Stimulated activated naive CD8-positive, alpha-beta T cell treated with anti-CD3 and anti-CD28 coated beads, Interleukin-15, amount 100 ng/mL, for 72 hours (primary cell): ENCODE measurements around the gene ATXN10.
"Not testable (repeated sequence)": the region's sequence is repeated elsewhere in the genome, so short reads cannot be mapped to it uniquely, and the experiment has no call there.

Experiments
- ATAC-seq: fragments of 150-1000 bp; cut with Tn5 transposase; 2 replicates; pipeline ENCODE4 v1.10.0; 2021; ENCODE audit warnings: mild to moderate bottlenecking, moderate library complexity
- DNase-seq, 2 donors: peaks; one replicate each; pipeline ENCODE4 v3.0.0; 2021 to 2022
- H3K27ac Mint-ChIP-seq, 2 donors: one replicate each; pipeline ENCODE4 v1.8.0; 2022; ENCODE audit warnings: mild to moderate bottlenecking in 2 of 2, mixed read lengths in 2 of 2, moderate library complexity in 2 of 2
- H3K27me3 Mint-ChIP-seq: one replicate; pipeline ENCODE4 v1.8.0; 2022; ENCODE audit warnings: mixed read lengths
- H3K4me1 Mint-ChIP-seq: one replicate; pipeline ENCODE4 v1.8.0; 2022; ENCODE audit warnings: mild to moderate bottlenecking, mixed read lengths
- H3K4me3 Mint-ChIP-seq, 2 donors: one replicate each; pipeline ENCODE4 v1.8.0; 2022; ENCODE audit warnings: mild to moderate bottlenecking in 2 of 2, mixed read lengths in 2 of 2, moderate library complexity in 1 of 2
- H3K9me3 Mint-ChIP-seq, 2 donors: one replicate each; pipeline ENCODE4 v1.8.0; 2022; ENCODE audit warnings: mixed read lengths in 2 of 2

Gene ATXN10

GRCh38 chr22:45657701-45658100, 13.9 kb upstream of the ATXN10 start:
- Mint-ChIP-seq H3K4me1 (no peaks in the 10 kb centered on the region), H3K4me3 (no peak overlapping the region), H3K27me3 (peaks cover 24% of the 10 kb centered on the region)

GRCh38 chr22:45664136-45664646, 7.4 kb upstream of the ATXN10 start:
- no peaks in the 10 kb centered on the region for H3K9me3 Mint-ChIP-seq
- DNase-seq: no peak
- peaks cover 7% of the 10 kb centered on the region for H3K27me3 Mint-ChIP-seq
- H3K4me1 Mint-ChIP-seq: no peaks in the 10 kb centered on the region
- H3K4me3 Mint-ChIP-seq: no peak overlapping the region
- no peak overlapping the region for H3K27ac Mint-ChIP-seq
- no peak for ATAC-seq

More at GRCh38 chr22:45657701-45658100, 13.9 kb upstream of the ATXN10 start:
- ATAC-seq (no peak), DNase-seq (no peak)
- Mint-ChIP-seq H3K9me3 (no peaks in the 10 kb centered on the region), H3K27ac (no peak overlapping the region)

GRCh38 chr22:45667486-45667885, 4.1 kb upstream of the ATXN10 start:
- Mint-ChIP-seq H3K27me3 (peaks cover 7% of the 10 kb centered on the region), H3K27ac (no peak overlapping the region), H3K4me3 (no peak overlapping the region), H3K9me3 (no peaks in the 10 kb centered on the region), H3K4me1 (peaks cover 7% of the 10 kb centered on the region)
- no peak for ATAC-seq
- DNase-seq: no peak

- not testable (repeated sequence) for H3K4me3 Mint-ChIP-seq, H3K9me3 Mint-ChIP-seq, DNase-seq, H3K27ac Mint-ChIP-seq, ATAC-seq, H3K27me3 Mint-ChIP-seq
- H3K4me1 Mint-ChIP-seq: peaks cover 36% of the 10 kb centered on the region
Observed at GRCh38 chr22:45670363-45670762, 1.3 kb upstream of the ATXN10 start.

GRCh38 chr22:45670981-45671782, 452 bp upstream of the ATXN10 start:
- H3K4me1 Mint-ChIP-seq: peaks cover 44% of the 10 kb centered on the region
- H3K4me3 Mint-ChIP-seq: peak overlapping the region; percentile 97
- DNase-seq: peak in 1 of 2 donors; percentile 12
- peak overlapping the region; percentile 95 to 99 for H3K27ac Mint-ChIP-seq
- ATAC-seq: no peak
- no peaks in the 10 kb centered on the region for H3K27me3 Mint-ChIP-seq
- H3K9me3 Mint-ChIP-seq: no peaks in the 10 kb centered on the region

- peaks cover 47% of the 10 kb centered on the region for H3K4me1 Mint-ChIP-seq
- no peaks in the 10 kb centered on the region for H3K9me3 Mint-ChIP-seq
- peak overlapping the region; percentile 96 for H3K27ac Mint-ChIP-seq
- DNase-seq: no peak
- H3K27me3 Mint-ChIP-seq: no peaks in the 10 kb centered on the region
- ATAC-seq: peak; percentile 27
- H3K4me3 Mint-ChIP-seq: peak overlapping the region; percentile 88 to 90
Observed at GRCh38 chr22:45672564-45673481, 1.2 kb downstream of the ATXN10 start.

- peak overlapping the region in 1 of 2 donors; percentile 0 for H3K27ac Mint-ChIP-seq
- H3K9me3 Mint-ChIP-seq: no peaks in the 10 kb centered on the region
- H3K4me3 Mint-ChIP-seq: peak overlapping the region; percentile 88 to 90
- peaks cover 49% of the 10 kb centered on the region for H3K4me1 Mint-ChIP-seq
- no peak for DNase-seq
- no peaks in the 10 kb centered on the region for H3K27me3 Mint-ChIP-seq
- no peak for ATAC-seq
Observed at GRCh38 chr22:45673482-45674175, 2.0 kb downstream of the ATXN10 start.

- no peaks in the 10 kb centered on the region for H3K9me3 Mint-ChIP-seq
- no peak overlapping the region for H3K4me3 Mint-ChIP-seq
- no peaks in the 10 kb centered on the region for H3K27me3 Mint-ChIP-seq
- peaks cover 53% of the 10 kb centered on the region for H3K4me1 Mint-ChIP-seq
- ATAC-seq: no peak
- no peak for DNase-seq
- no peak overlapping the region for H3K27ac Mint-ChIP-seq
Observed at GRCh38 chr22:45676024-45676423, 4.4 kb downstream of the ATXN10 start.

GRCh38 chr22:45677063-45677462, 5.4 kb downstream of the ATXN10 start:
- no peak for DNase-seq
- Mint-ChIP-seq H3K4me3 (no peak overlapping the region), H3K27ac (no peak overlapping the region), H3K27me3 (no peaks in the 10 kb centered on the region), H3K9me3 (no peaks in the 10 kb centered on the region), H3K4me1 (peaks cover 48% of the 10 kb centered on the region)
- ATAC-seq: no peak

- Mint-ChIP-seq H3K27ac (no peak overlapping the region), H3K27me3 (no peaks in the 10 kb centered on the region), H3K9me3 (no peaks in the 10 kb centered on the region), H3K4me1 (peaks cover 30% of the 10 kb centered on the region), H3K4me3 (no peak overlapping the region)
- ATAC-seq (no peak), DNase-seq (no peak)
Observed at GRCh38 chr22:45678961-45679912, 7.6 kb downstream of the ATXN10 start.

- DNase-seq (no peak), ATAC-seq (no peak)
- no peak overlapping the region for H3K4me3 Mint-ChIP-seq
- no peaks in the 10 kb centered on the region for H3K9me3 Mint-ChIP-seq
- H3K27me3 Mint-ChIP-seq: no peaks in the 10 kb centered on the region
- H3K27ac Mint-ChIP-seq: no peak overlapping the region
- peaks cover 11% of the 10 kb centered on the region for H3K4me1 Mint-ChIP-seq
Observed at GRCh38 chr22:45680932-45681700, 9.5 kb downstream of the ATXN10 start.

- no peak overlapping the region for H3K27ac Mint-ChIP-seq
- DNase-seq (no peak), ATAC-seq (no peak)
- no peaks in the 10 kb centered on the region for H3K27me3 Mint-ChIP-seq
- H3K4me1 Mint-ChIP-seq: peaks cover 18% of the 10 kb centered on the region
- H3K9me3 Mint-ChIP-seq: no peaks in the 10 kb centered on the region
- no peak overlapping the region for H3K4me3 Mint-ChIP-seq
Observed at GRCh38 chr22:45682064-45682463, 10.4 kb downstream of the ATXN10 start.

GRCh38 chr22:45682773-45683172, 11.1 kb downstream of the ATXN10 start:
- not testable (repeated sequence) for H3K4me3 Mint-ChIP-seq, DNase-seq, H3K27me3 Mint-ChIP-seq, H3K27ac Mint-ChIP-seq, H3K9me3 Mint-ChIP-seq, ATAC-seq
- peaks cover 21% of the 10 kb centered on the region for H3K4me1 Mint-ChIP-seq

GRCh38 chr22:45683248-45683647, 11.6 kb downstream of the ATXN10 start:
- Mint-ChIP-seq H3K4me3 (no peak overlapping the region), H3K9me3 (no peaks in the 10 kb centered on the region), H3K27me3 (no peaks in the 10 kb centered on the region), H3K27ac (no peak overlapping the region), H3K4me1 (peaks cover 23% of the 10 kb centered on the region)
- ATAC-seq (no peak), DNase-seq (no peak)
